GM19240 (cell line): ENCODE measurements around the gene NT5C2.
A peak's percentile ranks its signal among the peaks of the same experiment; 100 is the strongest.
"Not testable (repeated sequence)": the region's sequence is repeated elsewhere in the genome, so short reads cannot be mapped to it uniquely, and the experiment has no call there.

Experiments used
- DNase-seq: peaks from one replicate; pipeline ENCODE4 v3.0.0; 2011; ENCODE audit warnings: low spot score; ENCODE audit not compliant: insufficient read length

NT5C2 gene

DNA sequence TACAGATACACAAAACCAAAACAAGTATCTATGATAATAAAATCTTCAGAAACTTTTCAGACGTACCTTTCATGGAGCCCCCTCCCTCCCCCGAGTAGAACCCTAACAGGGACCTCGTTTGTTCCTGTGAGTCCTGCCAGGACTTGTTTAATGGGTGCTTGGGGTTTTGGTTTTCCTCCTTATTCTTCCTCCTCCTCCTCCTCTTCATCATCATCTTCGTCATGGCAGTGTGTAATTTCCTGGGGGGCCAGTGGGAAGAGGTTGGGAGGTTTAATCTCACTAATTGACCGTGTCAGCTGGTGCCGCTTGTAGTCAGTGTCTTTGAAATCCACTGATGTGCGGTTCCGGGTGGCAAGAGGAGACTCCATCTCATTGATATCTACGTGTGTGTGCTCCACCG, 103.6 kb downstream of the NT5C2 start:
- DNase-seq, result no peak

DNA sequence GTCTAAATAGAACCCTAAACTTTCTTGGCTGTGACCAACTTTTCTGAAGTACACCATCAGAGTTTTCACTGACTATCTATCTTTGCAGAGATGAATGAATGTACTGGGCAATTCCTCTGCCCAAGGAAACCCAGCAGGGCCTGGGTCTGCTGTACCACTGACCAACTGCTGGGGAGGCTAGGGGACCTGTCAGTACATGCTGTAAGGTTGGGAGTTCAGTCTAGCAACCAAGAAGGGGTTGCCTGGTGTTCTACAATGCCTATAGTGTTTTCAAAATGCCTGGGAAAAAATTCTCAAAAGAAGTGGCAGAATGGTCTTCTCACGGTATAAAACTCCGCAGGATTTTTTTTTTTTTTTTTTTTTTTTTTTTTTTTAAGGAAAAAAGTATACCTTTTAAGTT, 106.3 kb downstream of the NT5C2 start:
- no peak for DNase-seq

DNA sequence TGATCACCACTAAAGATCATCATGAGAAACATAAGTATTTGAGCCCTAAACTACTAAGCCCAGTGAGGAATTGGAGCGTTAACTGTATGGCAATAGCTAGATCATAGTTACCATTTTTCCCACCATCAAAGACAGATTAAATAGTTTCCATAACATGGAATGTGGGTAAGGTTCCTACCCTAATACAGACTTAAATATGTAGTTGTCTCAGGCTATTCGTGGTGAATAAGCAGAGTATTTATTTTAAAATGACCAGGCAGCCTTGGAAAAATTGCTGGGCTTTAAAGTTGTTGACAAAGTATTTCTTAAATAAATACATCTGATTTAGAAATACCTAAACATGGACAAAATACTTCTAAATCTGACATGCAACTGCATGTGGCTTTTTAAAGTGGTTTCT, 106.8 kb downstream of the NT5C2 start:
- DNase-seq, result no peak

DNA sequence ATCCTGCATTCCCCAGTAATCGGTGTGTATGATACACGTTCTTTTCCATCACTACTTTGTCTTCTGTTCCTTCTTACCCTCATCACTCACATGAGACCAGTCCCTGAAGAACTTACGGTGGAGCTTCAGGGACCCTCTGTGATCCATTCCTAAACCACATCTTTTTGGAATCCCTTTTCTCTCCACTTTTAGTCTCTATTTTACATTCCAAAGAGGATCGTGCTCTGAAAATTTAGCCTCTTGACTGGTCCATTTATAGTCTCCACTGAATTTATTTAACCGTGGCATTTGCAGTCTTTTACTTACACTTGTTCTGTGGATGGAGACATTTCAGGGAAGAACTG, 109.1 kb downstream of the NT5C2 start:
- no peak for DNase-seq

DNA sequence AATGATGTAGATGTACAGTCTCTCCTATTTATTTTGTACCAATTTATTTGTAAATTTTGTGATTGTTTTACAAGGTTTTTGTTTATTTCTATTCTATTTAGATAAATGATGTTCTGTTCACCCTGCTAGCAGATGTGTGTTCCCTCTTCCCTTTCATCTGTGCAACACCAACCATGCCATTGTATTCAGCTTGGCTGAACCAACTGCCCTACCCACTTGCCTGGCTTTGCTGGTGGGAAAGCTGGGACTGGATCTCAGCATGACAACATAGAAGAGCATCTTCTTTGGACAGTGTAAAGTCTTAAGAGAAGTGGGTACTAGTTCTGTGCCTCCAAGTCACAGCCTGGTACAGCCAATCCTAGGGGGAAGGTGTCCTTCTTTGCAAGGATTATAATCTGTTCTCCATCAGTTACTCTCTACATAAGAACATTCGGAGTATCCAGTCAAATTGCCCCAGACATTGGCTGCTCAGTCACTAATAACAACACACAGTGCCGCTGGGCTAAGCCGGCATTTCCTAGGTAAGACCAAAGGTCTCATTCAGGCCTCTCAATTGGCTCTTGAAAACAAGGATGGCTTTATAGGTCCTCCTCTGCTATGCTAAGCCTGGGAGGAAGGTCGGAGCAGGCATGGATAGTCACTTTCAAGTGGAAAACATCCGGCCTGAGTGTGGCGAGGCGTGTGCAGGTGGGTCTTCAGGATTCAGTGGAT, 109.7 kb downstream of the NT5C2 start:
- DNase-seq, result no peak

DNA sequence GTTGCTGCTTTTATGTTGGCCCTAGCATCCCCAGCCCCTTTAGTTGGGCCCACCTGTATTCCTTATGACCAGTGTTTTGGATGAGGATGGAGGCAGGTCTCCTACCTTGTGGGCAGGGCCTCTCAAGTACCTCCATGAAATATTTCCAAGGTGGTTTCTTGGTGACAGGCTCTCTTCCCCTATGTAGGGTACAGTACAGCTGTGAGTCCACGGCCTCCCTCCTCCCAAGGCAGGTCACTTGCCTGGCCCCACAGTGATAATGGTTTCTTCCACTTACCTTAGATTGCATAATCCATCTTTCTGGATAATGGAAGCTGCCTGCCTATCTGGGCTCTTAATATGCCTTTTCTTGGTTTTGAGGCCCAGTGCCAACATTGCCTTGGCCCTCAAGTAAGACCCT, 110.4 kb downstream of the NT5C2 start:
- DNase-seq, result no peak

DNA sequence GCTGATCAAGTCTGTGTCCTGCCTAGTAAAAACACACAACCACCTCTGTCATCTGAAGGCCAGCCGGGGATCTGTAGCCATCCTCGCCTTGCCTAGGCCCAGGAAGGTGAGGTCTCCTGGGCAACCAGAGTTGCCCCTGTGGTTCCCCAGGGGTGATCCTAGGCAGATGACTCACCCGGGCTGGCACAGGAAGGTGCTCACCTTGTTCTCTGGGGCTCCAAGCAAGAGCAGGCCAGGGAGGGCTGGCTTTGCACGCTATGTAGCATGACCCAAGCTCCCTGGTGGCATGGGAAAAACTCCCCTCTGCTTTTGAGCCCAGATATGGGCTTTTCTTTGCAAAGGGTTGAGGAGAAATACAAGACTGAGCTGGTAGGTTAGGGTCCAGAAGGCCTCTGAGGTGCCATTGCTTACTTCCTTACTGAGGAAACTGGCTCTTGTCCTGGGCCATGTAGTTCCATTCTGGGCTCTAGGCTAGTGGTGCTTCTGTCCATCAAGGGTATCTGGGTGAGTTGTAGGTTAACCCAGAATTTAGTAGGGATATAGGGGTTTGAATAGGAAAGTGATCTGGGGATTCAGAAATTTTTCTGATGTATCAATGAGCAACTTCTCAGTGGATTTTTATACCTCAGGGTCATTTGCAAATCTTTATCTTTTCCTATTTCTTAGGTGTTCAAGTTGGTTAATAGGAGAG, 112.0 kb downstream of the NT5C2 start:
- DNase-seq, result no peak

DNA sequence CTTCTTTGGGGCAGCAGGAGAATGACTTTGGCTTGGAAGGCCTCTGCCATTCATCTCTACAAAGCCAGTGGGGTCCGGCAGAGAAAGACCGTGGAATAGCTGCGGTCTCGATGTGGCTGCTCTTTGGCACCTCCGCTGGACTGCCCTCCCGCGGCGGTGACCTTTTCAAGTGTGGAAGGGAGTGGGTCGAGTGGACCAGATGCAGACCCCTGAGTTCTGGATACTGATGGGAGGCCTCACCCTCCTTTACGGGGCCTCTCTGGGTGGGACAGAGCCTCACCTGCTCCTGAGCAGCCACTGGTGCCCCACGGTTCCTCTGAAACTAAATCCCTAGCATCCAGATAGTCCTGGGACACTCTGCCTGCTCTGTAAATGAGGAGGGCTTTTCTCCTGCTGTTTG, 113.1 kb downstream of the NT5C2 start:
- DNase-seq, result no peak

DNA sequence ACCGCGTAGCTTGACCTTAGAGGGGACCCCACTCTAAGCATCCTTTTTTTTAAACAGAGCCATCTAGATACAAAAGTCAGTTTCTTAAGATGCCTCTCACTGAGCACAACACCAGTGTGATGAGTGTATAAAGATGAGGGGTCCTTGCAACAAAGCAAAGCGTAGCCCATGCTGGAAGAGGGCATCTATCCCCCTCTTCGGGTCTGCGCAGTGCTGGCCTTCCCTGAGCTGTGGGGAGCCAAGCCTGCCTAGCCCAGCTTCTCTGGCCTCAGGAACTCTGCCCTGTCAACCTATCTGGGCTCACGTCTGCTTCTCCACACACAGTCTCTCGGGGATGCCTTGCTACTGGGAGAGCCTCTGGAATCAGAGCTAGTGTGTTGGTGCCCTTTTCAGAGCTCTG, 114.0 kb downstream of the NT5C2 start:
- DNase-seq, result no peak

DNA sequence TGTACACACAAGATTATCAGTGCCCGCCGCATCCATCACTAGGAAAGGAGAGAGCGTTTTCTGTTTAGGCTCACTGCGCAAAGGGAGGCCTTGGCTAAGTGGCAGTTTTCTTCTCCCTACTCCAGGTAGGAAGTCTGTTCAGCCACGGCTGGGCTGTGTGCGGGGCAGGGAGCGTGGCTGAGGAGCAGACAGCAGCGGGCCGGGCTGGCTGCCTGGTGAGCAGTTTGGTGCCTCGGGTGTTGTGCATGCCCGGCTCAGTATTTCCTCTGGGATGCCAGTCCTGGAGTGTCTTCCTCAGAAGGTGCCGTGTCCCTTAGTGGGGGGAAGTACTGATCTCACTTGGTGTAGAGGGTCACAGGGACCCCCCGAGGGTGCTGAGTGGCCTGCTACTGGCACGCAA, 114.4 kb downstream of the NT5C2 start:
- no peak for DNase-seq

DNA sequence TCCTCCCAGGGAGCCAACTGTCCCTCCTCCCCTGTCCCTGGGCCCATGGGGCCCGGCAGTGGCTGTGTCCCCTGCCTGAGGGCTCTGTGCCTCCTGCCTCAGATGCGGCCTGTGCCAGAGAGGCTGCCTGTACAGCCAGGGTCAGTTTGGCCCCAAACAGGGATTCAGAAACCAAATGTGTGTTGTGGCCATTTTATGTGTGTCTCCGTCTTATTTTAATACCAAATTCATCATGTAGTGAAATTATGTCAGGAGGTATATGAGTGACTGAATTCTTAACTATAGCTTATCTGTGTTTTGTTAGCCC, 114.8 kb downstream of the NT5C2 start:
- DNase-seq, result no peak

DNA sequence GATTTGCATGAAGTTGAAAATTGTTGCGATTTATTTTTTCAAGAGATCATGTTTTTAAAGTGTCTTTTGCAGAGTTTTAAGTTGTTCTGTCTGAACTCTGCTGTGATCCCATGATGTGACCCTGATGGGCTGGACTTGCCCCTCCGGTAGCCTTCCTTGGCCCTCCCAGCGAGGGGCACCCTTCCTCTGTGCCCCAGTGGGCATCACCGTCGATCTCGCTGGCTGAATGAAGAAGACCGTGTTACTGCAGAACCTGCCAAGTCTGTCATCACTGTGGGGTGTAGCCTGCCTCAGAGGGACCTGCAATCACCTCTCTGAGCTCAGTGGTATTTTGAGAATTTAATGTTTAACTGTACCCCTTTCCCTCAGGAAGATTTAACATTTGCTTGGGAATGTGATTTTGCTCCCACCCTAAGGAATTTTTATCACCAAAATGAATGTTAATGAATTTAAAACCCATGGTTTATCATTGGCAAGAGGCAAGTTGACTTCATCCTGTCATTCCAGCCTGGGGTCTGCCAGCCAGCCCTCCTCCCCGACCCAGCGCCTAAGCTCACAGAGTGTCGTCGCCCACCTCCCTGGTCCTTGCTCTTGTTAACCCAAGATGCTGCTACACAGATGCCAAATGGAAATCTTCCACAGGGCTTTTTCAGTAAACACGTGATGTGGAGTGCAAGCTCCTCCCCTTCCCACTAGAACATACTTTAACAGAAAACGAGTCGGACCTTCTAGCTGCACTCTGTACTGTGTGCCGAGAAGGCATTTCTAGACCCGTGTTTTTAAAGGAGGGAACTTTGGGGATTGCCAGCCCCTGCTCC, 115.4 kb downstream of the NT5C2 start:
- DNase-seq, result no peak

DNA sequence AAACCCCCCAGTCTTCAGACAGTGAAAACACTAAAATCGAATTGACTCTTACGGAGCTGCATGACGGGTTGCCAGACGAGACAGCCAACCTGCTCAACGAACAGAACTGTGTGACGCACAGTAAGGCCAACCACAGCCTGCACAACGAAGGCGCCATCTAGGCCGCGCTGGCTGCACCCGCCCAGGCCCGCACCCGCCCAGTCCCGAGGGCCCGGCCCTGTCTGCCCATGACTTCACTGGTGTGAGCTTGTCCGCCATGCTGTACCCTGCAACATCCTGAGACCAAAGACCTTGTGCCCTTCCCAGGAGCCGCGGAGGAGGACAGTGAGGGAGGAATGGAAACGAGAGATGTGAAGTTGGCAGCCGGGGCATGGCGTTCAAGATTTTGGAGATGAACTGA, 116.1 kb downstream of the NT5C2 start:
- DNase-seq, result no peak

DNA sequence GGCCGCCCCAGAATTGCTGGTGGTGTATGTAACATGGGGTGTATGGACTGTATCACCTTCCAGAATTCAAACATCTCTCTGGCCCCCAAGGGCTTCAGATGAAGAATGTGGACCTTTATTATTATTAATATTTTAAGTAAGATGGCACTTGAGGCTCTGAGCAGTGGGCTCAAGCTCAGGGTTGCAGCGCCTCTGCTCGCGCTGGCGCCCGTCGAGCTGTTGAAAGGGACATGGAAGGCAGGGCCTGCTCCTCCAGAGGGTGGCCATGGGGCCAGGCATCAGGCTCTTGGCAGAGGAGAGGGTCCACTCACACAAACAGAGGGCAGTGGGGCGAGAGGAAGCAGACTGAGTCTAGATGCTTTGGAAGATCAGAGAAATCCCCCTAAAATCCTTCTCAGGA, 120.2 kb downstream of the NT5C2 start:
- no peak for DNase-seq

DNA sequence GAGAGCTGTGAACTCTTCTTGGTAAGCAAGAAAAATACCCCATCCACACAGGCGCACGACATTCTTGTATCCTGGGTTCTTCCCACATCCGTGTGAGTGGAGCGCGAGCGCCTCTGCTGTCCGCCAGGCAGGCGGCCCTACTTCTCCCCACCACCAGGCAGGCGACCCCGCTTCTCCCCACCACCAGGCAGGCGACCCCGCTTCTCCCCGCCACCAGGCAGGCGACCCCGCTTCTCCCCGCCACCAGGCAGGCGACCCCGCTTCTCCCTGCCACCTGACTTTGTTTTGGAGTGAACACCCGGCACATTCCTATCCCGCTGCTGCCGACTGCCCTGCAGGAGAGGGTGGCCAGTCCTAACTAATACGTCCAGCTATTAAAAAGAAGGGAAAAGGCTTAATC, 120.8 kb downstream of the NT5C2 start:
- DNase-seq, result no peak

DNA sequence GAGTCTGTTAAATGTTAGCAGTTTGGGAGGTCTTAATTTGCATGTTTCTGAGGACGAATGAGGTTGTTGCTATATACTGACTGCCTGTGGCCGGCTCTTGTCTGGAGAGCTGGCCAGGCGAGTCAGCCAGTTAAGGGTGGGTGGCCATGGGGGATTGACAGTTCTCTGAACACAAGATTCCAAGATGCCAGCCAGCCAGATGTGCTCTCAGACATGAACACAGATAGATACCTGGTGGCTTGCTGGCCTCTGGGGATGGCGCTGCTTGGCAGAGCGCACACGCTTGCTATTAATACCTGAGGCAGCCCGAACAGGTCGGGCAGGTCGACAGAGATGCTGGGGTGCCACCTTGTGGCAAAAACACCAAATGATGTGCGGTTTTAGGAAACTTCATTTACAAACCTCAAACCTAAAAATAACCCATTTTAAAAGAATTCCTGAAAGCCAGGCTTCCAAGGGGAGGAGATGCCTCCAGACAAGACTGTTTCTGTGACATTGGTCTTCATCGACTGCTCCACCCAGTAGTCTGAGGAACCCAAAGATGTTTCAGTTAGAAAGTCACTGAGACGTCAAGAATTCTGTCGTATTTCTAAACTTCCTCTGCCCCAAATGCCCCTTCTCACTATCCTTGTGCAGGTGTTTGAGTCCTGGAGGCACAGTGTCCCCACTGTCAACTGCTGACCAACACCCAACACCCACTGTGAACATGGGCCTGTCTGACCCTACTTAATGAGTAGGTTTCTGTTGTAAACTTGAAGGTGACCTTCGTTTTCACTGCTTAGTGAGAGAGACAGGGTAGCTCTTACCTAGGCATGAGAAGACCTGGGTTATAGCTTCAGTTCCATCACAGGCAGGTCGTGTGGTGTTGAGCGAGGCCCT, 123.4 kb downstream of the NT5C2 start:
- peak; percentile 54 for DNase-seq

DNA sequence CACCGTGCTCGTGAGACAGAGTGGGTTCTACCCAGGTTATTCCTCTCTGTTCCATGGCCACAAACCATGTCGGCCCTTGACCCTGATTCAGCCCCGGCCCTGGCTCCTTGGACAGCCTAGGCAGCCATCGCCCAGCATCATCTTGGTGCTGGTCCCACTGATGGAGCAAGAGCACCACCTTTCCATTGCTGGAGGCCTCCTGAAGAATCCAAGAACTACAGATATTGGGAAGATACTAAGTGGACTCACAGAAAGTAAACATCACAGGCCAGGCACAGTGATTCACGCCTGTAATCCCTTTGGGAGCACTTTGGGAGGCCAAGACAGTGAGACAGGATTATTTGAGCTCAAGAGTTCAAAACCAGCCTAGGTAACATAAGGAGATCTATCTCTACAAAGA, 125.1 kb downstream of the NT5C2 start:
- no peak for DNase-seq

DNA sequence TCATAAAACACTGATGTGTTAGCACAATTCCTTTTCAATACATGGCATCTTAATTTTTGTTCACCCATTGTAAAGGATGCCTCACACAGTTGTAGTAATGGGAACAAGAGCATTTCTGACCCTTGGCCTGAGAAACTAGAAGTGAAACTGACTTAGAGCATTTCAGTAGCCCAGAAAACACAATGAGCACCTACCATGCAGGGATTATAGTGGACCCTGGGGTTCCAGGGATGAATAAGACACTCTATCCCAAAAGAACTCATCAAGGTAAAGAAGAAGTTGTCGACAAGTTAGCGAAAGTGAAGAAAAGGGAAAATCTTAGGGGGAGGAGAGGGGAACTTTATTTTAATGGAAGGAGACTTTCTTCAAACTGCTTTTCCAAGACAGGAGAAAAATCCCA, 125.6 kb downstream of the NT5C2 start:
- no peak for DNase-seq

DNA sequence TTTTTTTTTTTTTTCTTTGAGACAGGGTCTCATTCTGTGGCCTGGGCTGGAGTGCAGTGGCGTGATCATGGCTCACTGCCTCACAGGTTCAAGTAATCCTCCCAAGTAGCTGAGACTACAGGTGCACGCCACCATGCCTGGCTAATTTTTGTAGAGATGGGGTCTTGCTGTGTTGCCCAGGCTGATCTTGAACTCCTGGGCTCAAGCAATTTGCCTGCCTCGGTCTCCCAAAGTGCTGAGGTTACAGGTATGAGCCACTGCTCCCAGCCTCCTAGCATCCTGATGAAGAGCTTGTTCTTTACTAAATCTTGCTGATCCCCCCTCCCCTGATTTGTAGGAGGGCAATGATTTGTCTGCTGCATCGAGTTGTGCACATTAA, 126.0 kb downstream of the NT5C2 start:
- DNase-seq, result not testable (repeated sequence)

DNA sequence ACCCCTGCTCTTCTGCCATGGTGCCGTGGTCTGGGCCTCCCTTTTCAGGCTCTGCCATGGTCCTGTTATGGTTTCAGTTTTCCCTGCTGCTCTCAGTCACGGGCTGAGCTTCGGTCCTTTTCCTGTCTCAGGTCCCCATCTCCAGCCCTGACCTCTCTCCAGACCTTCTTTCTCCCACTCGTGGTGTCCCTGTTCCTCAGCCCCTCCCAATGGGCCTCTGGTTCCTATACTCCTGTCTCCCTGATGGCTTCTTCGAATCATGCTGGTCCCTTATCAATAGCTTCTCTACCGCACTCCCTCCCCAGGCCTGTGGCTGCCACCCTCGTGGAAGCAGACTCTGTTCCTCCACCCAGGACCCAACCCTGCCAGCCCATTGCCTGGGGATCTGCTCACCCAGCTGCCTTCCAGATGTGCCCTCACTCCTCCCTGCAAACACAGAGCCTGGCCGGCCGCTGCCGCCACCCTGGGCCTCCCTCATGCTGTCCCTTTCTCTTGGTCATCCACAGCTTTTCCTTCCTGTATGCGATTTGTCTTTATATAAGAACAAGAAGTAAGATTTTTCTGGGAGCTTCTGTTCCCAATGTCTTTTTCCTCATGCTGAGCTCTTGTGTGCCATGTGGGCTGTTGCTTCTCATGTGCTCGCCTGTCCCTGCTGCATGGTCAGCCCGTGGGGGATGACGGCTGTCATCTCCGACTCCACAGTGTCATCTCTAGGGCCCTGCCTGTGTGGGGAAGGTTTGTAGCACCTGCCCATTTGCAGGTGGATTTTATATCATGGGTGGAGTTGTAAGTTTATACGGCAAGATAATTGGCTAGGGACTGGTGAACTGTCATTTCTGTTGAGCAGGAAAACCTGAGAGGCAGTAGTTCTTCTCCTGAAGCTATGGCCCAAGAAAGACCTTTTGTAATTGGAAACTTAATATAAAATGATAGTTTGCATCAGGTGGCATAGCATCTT, 126.7 kb downstream of the NT5C2 start:
- DNase-seq, result no peak

DNA sequence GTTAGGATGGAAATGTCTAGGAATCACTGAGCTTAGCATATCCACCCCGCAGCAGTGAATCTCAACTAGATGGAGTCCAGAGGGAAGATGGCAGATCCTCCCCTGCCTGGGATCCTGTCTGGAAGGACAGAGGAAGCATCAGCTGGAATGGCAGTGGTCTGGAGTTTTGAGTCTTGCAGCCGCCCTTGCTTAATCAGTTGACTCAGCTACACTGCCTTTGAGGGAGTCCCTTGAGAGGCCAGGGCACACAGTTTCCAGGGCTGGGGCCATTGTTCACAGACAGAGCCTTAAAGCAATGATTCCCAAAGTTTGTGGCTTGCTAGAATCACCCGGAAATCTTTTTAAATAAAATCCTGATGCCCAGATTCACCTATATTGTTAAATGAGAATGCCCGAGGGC, 128.1 kb downstream of the NT5C2 start:
- DNase-seq, result no peak
